Fibroblast of upper back skin (primary cell): ENCODE data around the gene CD99L2.
A peak's percentile ranks its signal among the peaks of the same experiment; 100 is the strongest.

Source experiments
- DNase-seq: peaks from one replicate; pipeline ENCODE4 v3.0.0-alpha.2; 2013

The CD99L2 gene

GRCh38 chrX:150761176-150761818 lies 137.2 kb downstream of the CD99L2 start:
- DNase-seq: no peak

- DNase-seq: no peak
Observed at GRCh38 chrX:150759568-150760416, 138.7 kb downstream of the CD99L2 start.

GRCh38 chrX:150757371-150757770 lies 141.1 kb downstream of the CD99L2 start:
- DNase-seq: no peak

- no peak for DNase-seq
Observed at GRCh38 chrX:150753968-150754367, 144.5 kb downstream of the CD99L2 start.

GRCh38 chrX:150753357-150753756 lies 145.1 kb downstream of the CD99L2 start:
- DNase-seq: no peak

- no peak for DNase-seq
Observed at GRCh38 chrX:150752124-150752523, 146.3 kb downstream of the CD99L2 start.

- no peak for DNase-seq
Observed at GRCh38 chrX:150736475-150736874, 162.0 kb downstream of the CD99L2 start.

GRCh38 chrX:150731795-150732194 lies 166.7 kb downstream of the CD99L2 start:
- peak; percentile 84 for DNase-seq

- peak; percentile 72 for DNase-seq
Observed at GRCh38 chrX:150730719-150731118, 167.7 kb downstream of the CD99L2 start.

GRCh38 chrX:150729956-150730355 lies 168.5 kb downstream of the CD99L2 start:
- DNase-seq: no peak

GRCh38 chrX:150719621-150720020 lies 178.8 kb downstream of the CD99L2 start:
- no peak for DNase-seq
